WTC11 (cell line): Measurements from ENCODE around the gene PITPNC1. TPM values are rescaled to one million over a fixed set of nuclear protein-coding genes. Genes with fewer than 3 reads are reported as not detected.
A peak's percentile ranks its signal among the peaks of the same experiment; 100 is the strongest.

ENCODE experiments used
- ATAC-seq: fragments of 200-7000 bp; cut with Tn5 transposase; 2 replicates; pipeline ENCODE4 v1.10.0; 2021; ENCODE audit warnings: mild to moderate bottlenecking, moderate library complexity
- CTCF ChIA-PET: fragments of 300-600 bp; sonication (Branson Sonifier 250); formaldehyde crosslinking; loops from one replicate; lab custom pipeline; 2021; ENCODE audit warnings: antibody characterized with exemption; lab: Charles Lee
- POLR2A ChIA-PET: fragments of 350-600 bp; sonication (Branson Sonifier 250); formaldehyde crosslinking; loops from one replicate; lab custom pipeline; 2021; ENCODE audit warnings: antibody characterized with exemption; lab: Charles Lee
- DNase-seq: peaks from one replicate; pipeline ENCODE4 v3.0.0; 2021; ENCODE audit warnings: low spot score
- H3K27ac Mint-ChIP-seq: 2 replicates; pipeline ENCODE4 v1.8.0; 2021; ENCODE audit warnings: mixed read lengths
- H3K27me3 Mint-ChIP-seq: 2 replicates; pipeline ENCODE4 v1.8.0; 2021; ENCODE audit warnings: low read depth, mild to moderate bottlenecking, moderate library complexity, mixed read lengths
- H3K36me3 Mint-ChIP-seq: 2 replicates; pipeline ENCODE4 v1.8.0; 2021; ENCODE audit warnings: mixed read lengths
- H3K4me1 Mint-ChIP-seq: 2 replicates; pipeline ENCODE4 v1.8.0; 2022; ENCODE audit warnings: mixed read lengths
- H3K4me3 Mint-ChIP-seq: 2 replicates; pipeline ENCODE4 v1.8.0; 2021; ENCODE audit warnings: mild to moderate bottlenecking, moderate library complexity, mixed read lengths
- H3K9me3 Mint-ChIP-seq: 2 replicates; pipeline ENCODE4 v1.8.0; 2021; ENCODE audit warnings: mixed read lengths
- CREB1 ChIP-seq: sonication (generic); formaldehyde crosslinking; IDR thresholded peaks from 2 replicates; pipeline ENCODE4 v1.8.0; 2023; ENCODE audit warnings: mild to moderate bottlenecking, missing genetic modification reagents
- EMX1 ChIP-seq: fragments of 250-450 bp; sonication (Bioruptor Pico); IDR thresholded peaks from 2 replicates; pipeline ENCODE4 v1.8.0; 2021; ENCODE audit warnings: mild to moderate bottlenecking
- FOXJ3 ChIP-seq: sonication (generic); formaldehyde crosslinking; IDR thresholded peaks from 2 replicates; pipeline ENCODE4 v1.9.0; 2021; ENCODE audit warnings: missing genetic modification reagents, mild to moderate bottlenecking, borderline replicate concordance
- NFE2L1 ChIP-seq: sonication (generic); formaldehyde crosslinking; IDR thresholded peaks from 2 replicates; pipeline ENCODE4 v1.8.1; 2023; ENCODE audit warnings: missing genetic modification reagents
- NR1H2 ChIP-seq: sonication (generic); formaldehyde crosslinking; IDR thresholded peaks from 2 replicates; pipeline ENCODE4 v1.9.0; 2021; ENCODE audit warnings: mild to moderate bottlenecking, moderate library complexity, missing genetic modification reagents
- RORB ChIP-seq: fragments of 250-450 bp; sonication (Bioruptor Pico); IDR thresholded peaks from 2 replicates; pipeline ENCODE4 v1.9.0; 2021; ENCODE audit warnings: mild to moderate bottlenecking
- SMAD3 ChIP-seq: sonication (generic); formaldehyde crosslinking; IDR thresholded peaks from 2 replicates; pipeline ENCODE4 v1.8.0; 2022; ENCODE audit warnings: missing genetic modification reagents, mild to moderate bottlenecking, borderline replicate concordance
- ZNF121 ChIP-seq: sonication (generic); formaldehyde crosslinking; IDR thresholded peaks from 2 replicates; pipeline ENCODE4 v1.8.0; 2023; ENCODE audit warnings: missing genetic modification reagents
- ZNF423 ChIP-seq: fragments of 250-450 bp; sonication (Bioruptor Pico); IDR thresholded peaks from 2 replicates; pipeline ENCODE4 v2.1.2; 2022; ENCODE audit warnings: mild to moderate bottlenecking, moderate library complexity
- total RNA-seq: library from RNA; stranded (reverse); gene quantifications from 3 replicates; pipeline ENCODE4 v1.2.3, GENCODE V29; 2021
- TF ChIP-seq, protein P1 (sequence below): fragments of 250-450 bp; sonication (Bioruptor Pico); IDR thresholded peaks from 2 replicates; pipeline ENCODE4 v1.9.0; 2021; ENCODE audit warnings: moderate library complexity, mild to moderate bottlenecking, inconsistent platforms, borderline replicate concordance
- TF ChIP-seq, protein P2 (sequence below): sonication (generic); formaldehyde crosslinking; conservative IDR thresholded peaks from 2 replicates; pipeline ENCODE4 v1.8.1; 2022; ENCODE audit warnings: mild to moderate bottlenecking, missing genetic modification reagents
- TF ChIP-seq, protein P3 (sequence below): sonication (generic); formaldehyde crosslinking; IDR thresholded peaks from 2 replicates; pipeline ENCODE4 v1.8.1; 2022; ENCODE audit warnings: missing genetic modification reagents, borderline replicate concordance
- TF ChIP-seq, protein P4 (sequence below): sonication (generic); formaldehyde crosslinking; IDR thresholded peaks from 2 replicates; pipeline ENCODE4 v1.8.0; 2023; ENCODE audit warnings: missing genetic modification reagents, mild to moderate bottlenecking, borderline replicate concordance
- TF ChIP-seq, protein P5 (sequence below): fragments of 250-450 bp; sonication (Bioruptor Pico); IDR thresholded peaks from 2 replicates; pipeline ENCODE4 v1.9.0; 2021; ENCODE audit warnings: mild to moderate bottlenecking

PITPNC1 gene
- total RNA-seq, 1 experiment from 2014 or later: 39.8 TPM

DNA sequence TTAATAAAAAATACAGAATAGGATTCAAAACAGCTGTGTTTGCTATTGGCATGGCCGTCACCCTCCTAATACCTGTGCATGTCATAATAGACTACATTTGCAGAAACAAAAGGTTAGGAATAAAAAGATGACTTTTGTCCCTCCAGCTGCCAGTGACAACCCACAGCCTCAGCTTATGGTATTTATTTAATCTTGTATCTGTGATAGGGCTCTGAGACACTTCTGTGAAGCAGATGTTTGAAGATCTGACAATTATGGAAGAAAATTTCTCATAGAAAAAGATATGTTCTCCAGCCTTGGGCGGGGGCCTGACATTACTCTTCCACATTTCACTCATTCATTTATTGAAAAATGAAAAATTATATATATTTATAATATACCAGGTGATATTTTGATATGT is 62.2 kb downstream of the PITPNC1 start:
- Mint-ChIP-seq H3K36me3 (no peaks in the 10 kb centered on the region), H3K9me3 (no peaks in the 10 kb centered on the region), H3K27me3 (no peaks in the 10 kb centered on the region), H3K4me1 (peaks cover 49% of the 10 kb centered on the region), H3K4me3 (no peak overlapping the region), H3K27ac (no peak overlapping the region)
- ChIA-PET CTCF (no interaction called here), POLR2A (no interaction called here)
- DNase-seq: no peak
- ATAC-seq: no peak
- TF ChIP-seq FOXJ3 (CRISPR knock-in tag): no peak
- TF ChIP-seq, protein P1, sequence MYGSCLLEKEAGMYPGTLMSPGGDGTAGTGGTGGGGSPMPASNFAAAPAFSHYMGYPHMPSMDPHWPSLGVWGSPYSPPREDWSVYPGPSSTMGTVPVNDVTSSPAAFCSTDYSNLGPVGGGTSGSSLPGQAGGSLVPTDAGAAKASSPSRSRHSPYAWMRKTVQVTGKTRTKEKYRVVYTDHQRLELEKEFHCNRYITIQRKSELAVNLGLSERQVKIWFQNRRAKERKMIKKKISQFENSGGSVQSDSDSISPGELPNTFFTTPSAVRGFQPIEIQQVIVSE: no peak
- TF ChIP-seq RORB: no peak
- no peak for TF ChIP-seq NFE2L1
- TF ChIP-seq, protein P2, sequence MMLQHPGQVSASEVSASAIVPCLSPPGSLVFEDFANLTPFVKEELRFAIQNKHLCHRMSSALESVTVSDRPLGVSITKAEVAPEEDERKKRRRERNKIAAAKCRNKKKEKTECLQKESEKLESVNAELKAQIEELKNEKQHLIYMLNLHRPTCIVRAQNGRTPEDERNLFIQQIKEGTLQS (CRISPR knock-in tag): no peak
- no peak for TF ChIP-seq ZNF423

DNA sequence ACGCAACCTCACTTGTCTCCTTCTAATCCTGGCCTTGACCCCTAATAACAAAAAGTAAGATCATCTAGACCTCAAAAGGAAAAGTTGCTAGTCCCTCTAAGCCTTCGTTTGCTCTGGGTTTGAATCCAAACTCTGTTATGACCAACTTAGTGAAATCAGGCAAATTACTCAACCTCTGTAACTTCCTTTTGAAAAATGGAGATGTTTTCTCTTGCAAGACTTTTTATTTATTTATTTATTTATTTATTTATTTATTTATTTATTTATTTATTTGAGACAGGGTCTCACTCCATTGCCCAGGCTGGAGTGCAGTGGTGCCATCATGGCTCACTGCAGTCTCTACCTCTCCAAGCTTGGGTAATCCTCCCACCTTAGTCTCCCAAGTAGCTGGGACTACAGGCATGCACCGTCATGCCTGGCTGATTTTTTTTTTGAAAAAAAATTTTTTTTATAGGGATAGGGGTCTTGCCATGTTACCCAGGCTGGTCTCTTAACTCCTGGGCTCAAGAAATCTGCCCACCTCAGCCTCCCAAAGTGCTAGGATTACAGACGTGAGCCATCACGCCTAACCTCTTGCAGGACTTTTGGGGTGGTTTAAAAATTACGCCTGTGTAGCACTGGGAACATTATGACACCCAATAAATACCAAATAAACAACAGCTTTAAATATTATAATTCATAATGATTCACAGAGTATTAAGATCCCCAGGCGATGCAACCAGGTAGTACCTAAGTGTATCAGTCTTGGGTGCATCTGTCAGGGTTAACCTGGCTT is 63.4 kb downstream of the PITPNC1 start:
- 0 out of 2 replicates have a peak overlapping the region, but pooled peaks have one; percentile 25 for H3K27ac Mint-ChIP-seq
- TF ChIP-seq CREB1: no peak
- TF ChIP-seq ZNF121 (CRISPR knock-in tag): 0 out of 2 replicates have a peak, but pooled peaks have one; percentile 70
- ATAC-seq (no peak), DNase-seq (no peak)
- ChIA-PET CTCF (interaction anchor here (3.5 kb wide), 1 partner anchor 35 kb away, joined by 16 read pairs; no protein-coding TSS in a partner anchor), POLR2A (interaction anchor here (0.7 kb wide), 1 partner anchor 62 kb away, joined by 3 read pairs; no protein-coding TSS in a partner anchor)
- H3K4me1 Mint-ChIP-seq: peaks cover 58% of the 10 kb centered on the region
- no peak overlapping the region for H3K4me3 Mint-ChIP-seq
- H3K9me3 Mint-ChIP-seq: no peaks in the 10 kb centered on the region
- no peaks in the 10 kb centered on the region for H3K36me3 Mint-ChIP-seq
- H3K27me3 Mint-ChIP-seq: no peaks in the 10 kb centered on the region

DNA sequence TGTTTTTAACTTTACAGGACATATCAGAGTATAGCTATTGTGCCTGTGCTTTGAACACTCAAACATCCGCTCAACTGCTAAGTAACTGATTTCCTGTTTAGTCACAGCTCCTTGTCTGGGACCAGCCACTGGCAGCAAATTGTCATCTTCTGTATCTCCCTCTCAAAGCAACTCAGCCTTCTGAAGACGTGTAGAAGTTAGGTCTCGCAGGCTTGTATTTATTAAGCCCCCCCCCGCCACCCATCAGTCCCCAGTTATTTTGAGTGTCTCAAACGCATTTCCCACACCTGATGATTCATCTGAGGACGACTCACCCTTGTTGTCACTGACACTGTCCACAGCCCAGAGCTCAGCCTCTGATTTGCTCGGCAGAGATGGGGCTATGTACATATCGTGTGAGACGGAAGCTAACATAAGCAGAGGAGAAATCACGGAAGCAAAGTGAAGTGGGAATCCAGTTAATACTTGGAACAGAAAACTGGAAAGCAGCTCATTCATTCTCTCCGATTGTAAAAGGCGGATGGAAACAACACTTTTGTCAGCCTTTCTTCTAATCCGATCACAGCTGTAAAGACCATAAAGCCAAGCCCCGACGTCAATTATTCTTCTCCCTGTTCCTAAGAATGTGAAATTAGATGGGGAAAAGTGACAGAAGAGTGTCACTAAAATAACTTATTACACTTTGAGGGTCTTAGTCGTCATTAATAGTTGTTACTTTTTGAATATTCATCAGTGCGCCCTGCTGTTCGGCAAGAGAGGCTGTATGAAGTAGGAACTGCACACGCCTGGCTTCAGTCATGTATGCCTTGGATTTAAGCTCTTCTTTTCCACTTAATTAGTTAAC is 64.2 kb downstream of the PITPNC1 start:
- Mint-ChIP-seq H3K4me3 (no peak overlapping the region), H3K9me3 (no peaks in the 10 kb centered on the region)
- ATAC-seq: no peak; the same call in 1 of the 2 replicates
- no peak for TF ChIP-seq NR1H2 (CRISPR knock-in tag)
- TF ChIP-seq, protein P3, sequence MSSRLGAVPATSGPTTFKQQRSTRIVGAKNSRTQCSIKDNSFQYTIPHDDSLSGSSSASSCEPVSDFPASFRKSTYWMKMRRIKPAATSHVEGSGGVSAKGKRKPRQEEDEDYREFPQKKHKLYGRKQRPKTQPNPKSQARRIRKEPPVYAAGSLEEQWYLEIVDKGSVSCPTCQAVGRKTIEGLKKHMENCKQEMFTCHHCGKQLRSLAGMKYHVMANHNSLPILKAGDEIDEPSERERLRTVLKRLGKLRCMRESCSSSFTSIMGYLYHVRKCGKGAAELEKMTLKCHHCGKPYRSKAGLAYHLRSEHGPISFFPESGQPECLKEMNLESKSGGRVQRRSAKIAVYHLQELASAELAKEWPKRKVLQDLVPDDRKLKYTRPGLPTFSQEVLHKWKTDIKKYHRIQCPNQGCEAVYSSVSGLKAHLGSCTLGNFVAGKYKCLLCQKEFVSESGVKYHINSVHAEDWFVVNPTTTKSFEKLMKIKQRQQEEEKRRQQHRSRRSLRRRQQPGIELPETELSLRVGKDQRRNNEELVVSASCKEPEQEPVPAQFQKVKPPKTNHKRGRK (CRISPR knock-in tag): no peak
- TF ChIP-seq, protein P4, sequence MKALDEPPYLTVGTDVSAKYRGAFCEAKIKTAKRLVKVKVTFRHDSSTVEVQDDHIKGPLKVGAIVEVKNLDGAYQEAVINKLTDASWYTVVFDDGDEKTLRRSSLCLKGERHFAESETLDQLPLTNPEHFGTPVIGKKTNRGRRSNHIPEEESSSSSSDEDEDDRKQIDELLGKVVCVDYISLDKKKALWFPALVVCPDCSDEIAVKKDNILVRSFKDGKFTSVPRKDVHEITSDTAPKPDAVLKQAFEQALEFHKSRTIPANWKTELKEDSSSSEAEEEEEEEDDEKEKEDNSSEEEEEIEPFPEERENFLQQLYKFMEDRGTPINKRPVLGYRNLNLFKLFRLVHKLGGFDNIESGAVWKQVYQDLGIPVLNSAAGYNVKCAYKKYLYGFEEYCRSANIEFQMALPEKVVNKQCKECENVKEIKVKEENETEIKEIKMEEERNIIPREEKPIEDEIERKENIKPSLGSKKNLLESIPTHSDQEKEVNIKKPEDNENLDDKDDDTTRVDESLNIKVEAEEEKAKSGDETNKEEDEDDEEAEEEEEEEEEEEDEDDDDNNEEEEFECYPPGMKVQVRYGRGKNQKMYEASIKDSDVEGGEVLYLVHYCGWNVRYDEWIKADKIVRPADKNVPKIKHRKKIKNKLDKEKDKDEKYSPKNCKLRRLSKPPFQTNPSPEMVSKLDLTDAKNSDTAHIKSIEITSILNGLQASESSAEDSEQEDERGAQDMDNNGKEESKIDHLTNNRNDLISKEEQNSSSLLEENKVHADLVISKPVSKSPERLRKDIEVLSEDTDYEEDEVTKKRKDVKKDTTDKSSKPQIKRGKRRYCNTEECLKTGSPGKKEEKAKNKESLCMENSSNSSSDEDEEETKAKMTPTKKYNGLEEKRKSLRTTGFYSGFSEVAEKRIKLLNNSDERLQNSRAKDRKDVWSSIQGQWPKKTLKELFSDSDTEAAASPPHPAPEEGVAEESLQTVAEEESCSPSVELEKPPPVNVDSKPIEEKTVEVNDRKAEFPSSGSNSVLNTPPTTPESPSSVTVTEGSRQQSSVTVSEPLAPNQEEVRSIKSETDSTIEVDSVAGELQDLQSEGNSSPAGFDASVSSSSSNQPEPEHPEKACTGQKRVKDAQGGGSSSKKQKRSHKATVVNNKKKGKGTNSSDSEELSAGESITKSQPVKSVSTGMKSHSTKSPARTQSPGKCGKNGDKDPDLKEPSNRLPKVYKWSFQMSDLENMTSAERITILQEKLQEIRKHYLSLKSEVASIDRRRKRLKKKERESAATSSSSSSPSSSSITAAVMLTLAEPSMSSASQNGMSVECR (CRISPR knock-in tag): no peak
- TF ChIP-seq SMAD3 (CRISPR knock-in tag): no peak
- no peak for TF ChIP-seq EMX1
- TF ChIP-seq, protein P5, sequence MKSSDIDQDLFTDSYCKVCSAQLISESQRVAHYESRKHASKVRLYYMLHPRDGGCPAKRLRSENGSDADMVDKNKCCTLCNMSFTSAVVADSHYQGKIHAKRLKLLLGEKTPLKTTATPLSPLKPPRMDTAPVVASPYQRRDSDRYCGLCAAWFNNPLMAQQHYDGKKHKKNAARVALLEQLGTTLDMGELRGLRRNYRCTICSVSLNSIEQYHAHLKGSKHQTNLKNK (CRISPR knock-in tag): no peak
- TF ChIP-seq, all 79 proteins: peak for 0
- peaks cover 65% of the 10 kb centered on the region for H3K4me1 Mint-ChIP-seq
- peak overlapping the region; percentile 88 for H3K27ac Mint-ChIP-seq
- H3K36me3 Mint-ChIP-seq: no peaks in the 10 kb centered on the region
- no peak for DNase-seq
- POLR2A ChIA-PET: interaction anchor here (0.7 kb wide), 1 partner anchor 63 kb away, joined by 3 read pairs; no protein-coding TSS in a partner anchor
- H3K27me3 Mint-ChIP-seq: no peaks in the 10 kb centered on the region
- CTCF ChIA-PET: interaction anchor here (3.5 kb wide), 1 partner anchor 34 kb away, joined by 16 read pairs; no protein-coding TSS in a partner anchor
